Astrocyte of the cerebellum (primary cell): Measurements from ENCODE around the gene PIP5K1A.

Experiments used
- DNase-seq: peaks from one replicate; pipeline ENCODE4 v3.0.0-alpha.2; 2011; ENCODE audit warnings: low read depth
- H3K4me3 ChIP-seq: 2 replicates; pipeline ENCODE4 v1.5.1; 2011; ENCODE audit warnings: mild to moderate bottlenecking, low read depth, low read length, moderate library complexity
- CTCF ChIP-seq: IDR thresholded peaks from 2 replicates; pipeline ENCODE4 v1.5.1; 2012; ENCODE audit warnings: low read length, low read depth, moderate library complexity, mild to moderate bottlenecking; ENCODE audit errors: missing control alignments
- in situ Hi-C: cut with HindIII; loops from 2 replicates; pipeline ENCODE4 v1.10.0; 2017; ENCODE audit warnings: low sequenced_read_pairs

PIP5K1A gene

DNA sequence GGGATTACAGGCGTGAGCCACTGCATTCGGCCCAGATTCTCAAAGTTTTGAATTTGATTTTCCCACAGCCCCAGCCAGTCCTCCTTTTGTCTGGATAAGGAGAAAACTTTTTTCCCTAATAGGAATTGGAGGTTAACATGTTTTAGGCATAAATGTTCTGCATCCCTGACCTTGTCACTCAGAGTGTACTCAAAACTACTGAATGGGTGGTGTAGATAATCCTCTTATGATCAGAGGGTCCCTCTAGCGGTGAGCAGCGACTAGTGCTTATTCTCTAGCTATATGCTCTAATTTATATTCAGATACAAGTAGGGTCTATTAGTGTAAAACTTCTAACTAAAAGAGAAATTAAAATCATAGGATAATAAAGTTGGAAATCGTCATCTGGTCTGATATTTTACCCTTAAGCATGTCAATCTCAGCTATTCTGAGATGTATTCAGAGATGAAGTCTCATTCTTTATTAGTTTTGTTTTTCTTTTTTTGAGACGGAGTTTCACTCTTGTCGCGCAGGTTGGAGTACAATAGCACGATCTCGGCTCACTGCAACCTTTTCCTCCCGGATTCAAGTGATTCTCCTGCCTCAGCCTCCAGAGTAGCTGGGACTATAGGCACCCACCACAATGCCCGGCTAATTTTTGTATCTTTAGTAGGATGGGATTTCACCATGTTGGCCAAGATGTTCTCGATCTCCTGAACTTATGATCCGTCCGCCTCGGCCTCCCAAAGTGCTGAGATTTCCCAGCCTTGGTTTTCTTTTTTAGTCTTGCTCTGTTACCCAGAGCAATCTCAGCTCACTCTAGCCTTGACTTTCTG is 53.5 kb downstream of the PIP5K1A start:
- no peak overlapping the region for H3K4me3 ChIP-seq
- TF ChIP-seq CTCF = peak; percentile 91
- peak; percentile 62 for DNase-seq
- in situ Hi-C loops = no loop called here

DNA sequence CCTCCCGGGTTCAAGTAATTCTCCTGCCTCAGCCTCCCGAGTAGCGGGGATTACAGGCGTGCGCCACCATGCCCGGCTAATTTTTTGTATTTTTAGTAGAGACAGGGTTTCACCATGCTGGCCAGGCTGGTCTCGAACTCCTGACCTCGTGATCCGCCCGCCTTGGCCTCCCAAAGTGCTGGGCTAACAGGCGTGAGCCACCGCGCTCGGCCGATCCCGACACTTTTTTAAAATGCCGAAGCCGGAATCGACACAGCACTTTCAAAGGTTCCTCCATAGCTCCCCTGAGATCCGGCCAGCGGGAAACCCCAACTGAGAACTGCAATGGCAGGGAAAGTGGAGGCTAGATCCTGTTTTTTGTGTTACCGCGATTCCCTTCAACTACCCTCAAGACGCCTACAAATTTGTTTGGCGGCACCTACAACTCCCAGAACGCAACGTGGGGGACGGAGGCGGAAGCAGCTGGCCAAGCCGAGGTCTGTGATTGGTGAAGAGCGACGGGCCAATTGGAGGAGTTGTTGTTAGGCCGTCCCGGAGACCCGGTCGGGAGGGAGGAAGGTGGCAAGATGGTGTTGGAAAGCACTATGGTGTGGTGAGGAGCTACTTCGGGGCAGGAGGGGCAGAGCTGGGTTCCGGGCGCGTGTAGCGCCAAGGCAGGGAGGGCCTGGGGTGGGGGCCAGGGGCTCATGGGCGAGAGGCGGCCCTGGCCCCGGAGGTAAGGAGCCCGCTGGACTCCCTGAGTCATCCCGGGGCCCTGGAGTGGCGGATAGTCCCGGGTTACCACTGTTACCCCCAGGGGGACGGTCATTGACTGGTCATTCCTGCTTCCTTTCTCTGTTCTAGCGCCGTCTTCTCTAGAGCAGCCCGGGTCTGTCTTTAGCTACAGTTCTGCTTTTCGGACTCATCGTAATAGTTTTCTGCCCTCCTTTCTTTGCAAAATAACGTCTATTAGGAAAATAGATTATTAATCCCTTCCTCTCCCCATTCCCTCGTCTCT is 56.2 kb downstream of the PIP5K1A start, which contains the start of gene PSMD4:
Gene PSMD4 (plus strand): TSS at position 518 of the 997 bp plus-strand sequence. CDS start 49 bp downstream, at position 567.
- H3K4me3 ChIP-seq = peak within 1 kb of the TSS; percentile 90
- no peak for TF ChIP-seq CTCF
- peak; percentile 94 for DNase-seq
- in situ Hi-C loops = no loop called here

DNA sequence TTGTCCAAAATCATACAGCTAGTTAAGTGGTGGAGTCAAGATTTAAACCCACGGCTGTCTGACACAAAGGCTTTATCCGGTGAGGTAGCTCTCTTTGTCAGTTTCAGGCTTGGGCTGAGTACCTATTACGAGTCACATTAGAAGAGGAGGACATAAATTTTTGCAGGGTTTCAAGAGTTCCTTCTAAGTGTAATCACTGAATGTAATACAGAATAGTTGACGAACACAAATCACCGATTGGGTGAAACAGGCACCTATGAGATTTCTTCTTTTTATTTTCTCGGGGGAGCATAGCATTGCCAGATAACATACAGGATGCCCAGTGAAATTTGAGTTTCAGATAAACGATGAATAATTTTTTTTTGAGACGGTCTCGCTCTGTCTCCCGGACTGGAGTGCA is 57.0 kb downstream of the PIP5K1A start:
- H3K4me3 ChIP-seq = peak overlapping the region; percentile 90
- no peak for TF ChIP-seq CTCF
- DNase-seq = no peak
- in situ Hi-C loops = no loop called here

GRCh38 chr1:151259351-151259750 is 61.0 kb downstream of the PIP5K1A start:
- in situ Hi-C loops = no loop called here
- DNase-seq = no peak
- TF ChIP-seq CTCF = no peak
- H3K4me3 ChIP-seq = no peak overlapping the region

DNA sequence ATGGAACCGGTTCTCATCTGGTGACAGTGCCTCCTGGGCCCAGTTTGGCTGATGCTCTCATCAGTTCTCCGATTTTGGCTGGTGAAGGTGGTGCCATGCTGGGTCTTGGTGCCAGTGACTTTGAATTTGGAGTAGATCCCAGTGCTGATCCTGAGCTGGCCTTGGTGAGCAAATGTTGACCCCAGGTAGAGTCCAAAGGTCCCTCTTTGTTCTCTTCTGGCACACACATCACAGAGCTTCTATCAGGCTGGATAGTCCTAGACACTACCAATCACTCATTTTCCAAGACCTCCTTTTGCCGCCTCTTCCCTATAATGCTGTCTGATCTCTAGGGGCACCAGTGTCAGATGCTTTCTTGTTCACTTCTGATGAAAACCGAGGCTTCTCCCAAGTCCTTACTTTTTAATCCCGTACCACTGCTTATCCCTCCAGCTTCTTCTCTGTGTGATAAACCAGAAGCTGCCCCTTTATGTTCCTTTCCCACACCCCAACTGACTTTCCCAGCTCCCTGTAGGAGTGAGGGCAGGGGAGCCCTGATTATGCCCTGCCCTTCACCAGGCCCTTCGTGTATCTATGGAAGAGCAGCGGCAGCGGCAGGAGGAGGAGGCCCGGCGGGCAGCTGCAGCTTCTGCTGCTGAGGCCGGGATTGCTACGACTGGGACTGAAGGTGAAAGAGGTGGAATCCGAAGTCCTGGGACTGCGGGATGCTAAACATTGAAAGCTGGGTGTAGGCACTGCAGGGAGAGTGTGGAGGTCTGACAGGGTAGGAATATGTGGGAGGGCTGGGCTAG is 67.3 kb downstream of the PIP5K1A start:
- no peak overlapping the region for H3K4me3 ChIP-seq
- DNase-seq = no peak
- in situ Hi-C loops = no loop called here
- no peak for TF ChIP-seq CTCF

DNA sequence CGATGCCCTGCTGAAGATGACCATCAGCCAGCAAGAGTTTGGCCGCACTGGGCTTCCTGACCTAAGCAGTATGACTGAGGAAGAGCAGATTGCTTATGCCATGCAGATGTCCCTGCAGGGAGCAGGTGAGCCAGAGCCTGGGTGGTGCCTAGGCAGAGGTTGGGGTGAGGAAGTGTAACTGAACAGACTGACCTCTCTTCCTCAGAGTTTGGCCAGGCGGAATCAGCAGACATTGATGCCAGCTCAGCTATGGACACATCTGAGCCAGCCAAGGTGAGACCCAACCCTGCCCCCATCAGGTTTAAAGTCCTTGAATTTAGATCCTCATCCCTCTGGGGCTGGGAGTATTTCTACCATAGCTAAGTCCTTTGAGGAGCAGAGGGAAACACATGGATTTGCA is 68.0 kb downstream of the PIP5K1A start:
- DNase-seq = no peak
- in situ Hi-C loops = no loop called here
- no peak overlapping the region for H3K4me3 ChIP-seq
- no peak for TF ChIP-seq CTCF
